ENCODE data around the gene ZNF423.

DNA sequence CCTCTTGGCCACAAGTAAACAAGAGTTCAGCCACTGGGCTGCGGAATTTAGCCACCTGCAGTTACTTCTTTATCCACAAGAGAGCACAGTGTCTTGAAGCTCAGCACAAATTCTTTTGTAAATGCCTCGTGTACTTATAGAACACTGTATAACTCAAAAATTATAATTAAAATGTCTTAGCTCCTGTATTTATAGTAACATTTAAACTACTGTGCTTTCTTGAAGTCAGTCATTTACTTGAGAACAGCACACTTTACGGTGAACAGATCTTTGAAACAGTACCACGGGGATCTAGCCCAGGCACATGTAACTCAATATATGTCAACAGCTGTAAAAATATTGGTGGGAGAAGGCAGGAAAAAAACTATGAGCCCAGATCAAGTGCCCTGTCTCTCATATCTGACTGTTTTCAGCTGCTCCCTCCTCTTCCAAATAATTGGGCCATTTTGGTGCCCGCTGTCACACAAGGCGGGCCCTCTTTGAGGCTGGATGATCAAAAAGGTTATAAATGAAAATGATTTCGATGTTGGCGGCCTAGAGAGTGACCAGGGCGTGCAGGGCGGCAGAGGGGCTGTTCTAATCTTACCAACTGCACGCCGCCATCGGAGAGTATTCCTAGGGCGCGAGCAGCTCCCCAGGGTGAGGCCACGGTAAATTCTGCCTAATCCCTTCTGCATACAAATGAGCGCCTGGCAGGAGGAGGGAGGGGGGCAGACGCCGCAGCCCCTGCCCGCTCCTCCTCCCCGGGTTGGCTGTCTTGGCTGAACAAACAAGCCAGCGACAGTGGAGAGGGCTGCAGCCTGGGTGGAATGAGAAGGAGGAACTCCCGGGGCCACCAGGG, 299.1 kb downstream of the ZNF423 start:
- no peak for TF ChIP-seq GATA2 (IDR thresholded peaks at IDR 0.05; ENCODE audit: low read depth, low read length)
- no peak for TF ChIP-seq GATA3 (IDR thresholded peaks at IDR 0.05; ENCODE audit: low read depth, low read length)

All from SH-SY5Y (cell line).